ENCODE data around the gene WFDC10B. TPM values are rescaled to one million over a fixed set of nuclear protein-coding genes. Genes with fewer than 3 reads are reported as not detected.
"Not testable (repeated sequence)": the region's sequence is repeated elsewhere in the genome, so short reads cannot be mapped to it uniquely, and the experiment has no call there.

Gene WFDC10B
- total and polyA plus RNA-seq, 4 donors, result not detected

DNA sequence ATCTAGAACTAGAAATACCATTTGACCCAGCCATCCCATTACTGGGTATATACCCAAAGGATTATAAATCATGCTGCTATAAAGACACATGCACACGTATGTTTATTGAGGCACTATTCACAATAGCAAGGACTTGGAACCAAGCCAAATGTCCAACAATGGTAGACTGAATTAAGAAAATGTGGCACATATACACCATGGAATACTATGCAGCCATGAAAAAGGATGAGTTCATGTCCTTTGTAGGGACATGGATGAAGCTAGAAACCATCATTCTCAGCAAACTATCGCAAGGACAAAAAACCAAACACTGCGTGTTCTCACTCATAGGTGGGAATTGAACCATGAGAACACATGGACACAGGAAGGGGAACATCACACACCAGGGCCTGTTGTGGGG lies 47.8 kb downstream of the WFDC10B start:
- not testable (repeated sequence) for H3K27ac ChIP-seq (ENCODE audit: low read depth, low read length); H3K27me3 ChIP-seq (ENCODE audit: control insufficient read depth, insufficient read depth, low read length); H3K4me1 ChIP-seq (ENCODE audit: control insufficient read depth, insufficient read depth, low read length); H3K9me3 ChIP-seq (ENCODE audit: control insufficient read depth, insufficient read depth, low read length); DNase-seq (ENCODE audit: low read depth in 4 of 6, low spot score in 6 of 6); H3K36me3 ChIP-seq (ENCODE audit: control insufficient read depth, insufficient read depth, low read length); H3K4me3 ChIP-seq (ENCODE audit: low read depth, low read length)
- no CpG with 5 or more reads among the region's 3 CpGs for WGBS (ENCODE audit: insufficient coverage)

DNA sequence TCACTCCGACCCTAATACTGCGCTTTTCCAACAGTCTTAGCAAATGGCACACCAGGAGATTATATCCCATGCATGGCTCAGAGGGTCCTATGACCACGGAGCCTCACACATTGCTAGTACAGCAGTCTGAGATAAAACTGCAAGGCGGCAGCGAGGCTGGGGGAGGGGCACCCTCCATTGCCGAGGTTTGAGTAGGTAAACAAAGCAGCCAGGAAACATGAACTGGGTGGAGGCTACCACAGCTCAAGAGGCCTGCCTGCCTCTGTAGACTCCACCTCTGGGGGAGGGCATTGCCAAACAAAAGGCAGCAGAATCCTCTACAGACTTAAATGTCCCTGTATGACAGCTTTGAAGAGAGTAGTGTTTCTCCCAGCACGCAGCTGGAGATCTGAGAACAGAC lies 53.1 kb downstream of the WFDC10B start:
- not testable (repeated sequence) for H3K27me3 ChIP-seq (ENCODE audit: control insufficient read depth, insufficient read depth, low read length); H3K4me3 ChIP-seq (ENCODE audit: low read depth, low read length); DNase-seq (ENCODE audit: low read depth in 4 of 6, low spot score in 6 of 6); H3K9me3 ChIP-seq (ENCODE audit: control insufficient read depth, insufficient read depth, low read length); H3K4me1 ChIP-seq (ENCODE audit: control insufficient read depth, insufficient read depth, low read length); H3K27ac ChIP-seq (ENCODE audit: low read depth, low read length); H3K36me3 ChIP-seq (ENCODE audit: control insufficient read depth, insufficient read depth, low read length)
- WGBS (ENCODE audit: insufficient coverage), result 91% methylated on average over 7 of the region's 7 CpGs

DNA sequence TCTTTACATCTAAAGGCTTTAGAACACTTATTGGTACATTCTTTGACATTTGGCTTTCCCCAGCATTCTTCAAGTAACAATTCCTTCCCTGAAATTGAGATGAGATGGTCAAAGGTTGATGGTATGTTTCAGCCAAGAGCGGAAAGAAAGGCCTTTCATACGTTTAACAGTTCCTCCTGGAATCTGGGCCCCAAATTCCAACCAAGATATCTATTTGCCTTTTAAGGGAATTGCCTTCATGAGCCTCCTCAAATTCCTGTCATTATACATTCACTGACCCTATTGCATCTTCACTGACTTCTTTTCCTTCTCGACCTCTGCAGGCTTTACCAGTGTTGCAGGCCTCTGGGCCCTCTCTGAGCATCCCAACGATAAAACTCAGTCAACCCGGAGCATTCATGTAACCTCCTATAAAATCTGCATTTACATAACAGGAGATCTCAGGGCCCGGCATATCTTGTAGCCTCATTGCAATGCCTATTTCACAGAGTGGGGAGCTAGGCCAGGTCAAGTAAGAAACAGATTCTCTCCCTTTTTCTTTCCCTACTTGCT lies 55.4 kb downstream of the WFDC10B start:
- H3K4me3 ChIP-seq (ENCODE audit: low read depth, low read length), result no peak overlapping the region
- no peak overlapping the region for H3K27ac ChIP-seq (ENCODE audit: low read depth, low read length)
- H3K4me1 ChIP-seq (ENCODE audit: control insufficient read depth, insufficient read depth, low read length), result no peaks in the 10 kb centered on the region
- H3K27me3 ChIP-seq (ENCODE audit: control insufficient read depth, insufficient read depth, low read length), result no peaks in the 10 kb centered on the region
- WGBS (ENCODE audit: insufficient coverage), result 70% methylated on average over 5 of the region's 6 CpGs
- DNase-seq (ENCODE audit: low read depth in 4 of 6, low spot score in 6 of 6), result no peak
- H3K36me3 ChIP-seq (ENCODE audit: control insufficient read depth, insufficient read depth, low read length), result no peaks in the 10 kb centered on the region
- H3K9me3 ChIP-seq (ENCODE audit: control insufficient read depth, insufficient read depth, low read length), result no peaks in the 10 kb centered on the region

DNA sequence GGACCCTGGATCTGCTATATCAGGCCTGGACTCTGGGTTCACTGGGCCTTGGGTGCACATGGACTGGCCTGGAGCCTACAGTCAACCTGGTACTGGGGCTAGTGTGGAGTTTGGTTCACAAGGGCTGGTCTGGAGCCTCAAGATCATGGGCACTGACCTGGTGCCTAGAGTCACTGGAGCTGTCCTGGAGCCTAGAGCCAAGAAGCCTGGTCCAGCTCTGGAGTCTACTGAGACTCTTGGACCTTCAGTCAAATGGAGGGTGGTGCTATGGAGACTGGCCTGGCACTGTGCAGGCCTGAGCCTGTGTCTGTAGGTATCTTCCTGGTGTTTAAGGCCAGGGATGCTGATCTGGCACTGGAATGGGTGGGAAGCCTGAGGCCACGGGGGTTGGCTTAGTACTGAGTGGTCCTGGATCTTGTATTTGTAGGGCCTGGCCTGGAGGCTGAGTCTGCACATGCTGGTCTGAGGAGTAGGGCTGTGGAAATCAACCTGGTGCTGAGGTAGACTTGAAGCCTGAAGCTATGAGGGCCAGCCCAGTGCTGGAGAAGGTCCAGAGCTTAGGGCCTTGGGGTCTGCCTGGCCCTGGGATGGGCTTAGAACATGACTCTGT lies 57.3 kb downstream of the WFDC10B start:
- Histone ChIP-seq H3K4me3 (ENCODE audit: low read depth, low read length) (no peak overlapping the region), H3K36me3 (ENCODE audit: control insufficient read depth, insufficient read depth, low read length) (no peaks in the 10 kb centered on the region), H3K4me1 (ENCODE audit: control insufficient read depth, insufficient read depth, low read length) (no peaks in the 10 kb centered on the region), H3K9me3 (ENCODE audit: control insufficient read depth, insufficient read depth, low read length) (no peaks in the 10 kb centered on the region), H3K27ac (ENCODE audit: low read depth, low read length) (no peak overlapping the region), H3K27me3 (ENCODE audit: control insufficient read depth, insufficient read depth, low read length) (no peaks in the 10 kb centered on the region)
- no peak for DNase-seq (ENCODE audit: low read depth in 4 of 6, low spot score in 6 of 6)
- 80% methylated on average over 1 of the region's 1 CpG for WGBS (ENCODE audit: insufficient coverage)

DNA sequence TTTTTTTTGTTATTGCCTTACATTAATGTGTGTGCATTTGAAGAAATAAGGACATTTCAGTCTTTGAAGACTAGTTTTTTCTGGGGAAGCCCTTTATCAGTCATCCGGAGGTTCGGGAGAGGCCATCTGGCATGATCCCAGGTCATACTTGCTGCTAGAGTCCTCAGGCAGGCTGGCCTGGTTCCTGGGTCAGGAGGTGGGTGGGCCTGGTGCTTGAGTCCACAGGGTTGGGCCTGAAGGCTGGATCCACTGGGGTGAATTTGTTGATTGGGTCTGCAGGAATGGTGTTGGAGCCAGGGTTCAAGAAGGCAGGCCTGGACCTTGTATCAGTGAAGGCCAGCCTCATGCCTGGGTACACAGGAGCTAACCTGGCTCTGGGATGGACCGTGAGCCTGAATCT lies 57.9 kb downstream of the WFDC10B start:
- Histone ChIP-seq H3K36me3 (ENCODE audit: control insufficient read depth, insufficient read depth, low read length) (no peaks in the 10 kb centered on the region), H3K27ac (ENCODE audit: low read depth, low read length) (no peak overlapping the region), H3K4me3 (ENCODE audit: low read depth, low read length) (no peak overlapping the region), H3K27me3 (ENCODE audit: control insufficient read depth, insufficient read depth, low read length) (no peaks in the 10 kb centered on the region), H3K9me3 (ENCODE audit: control insufficient read depth, insufficient read depth, low read length) (no peaks in the 10 kb centered on the region), H3K4me1 (ENCODE audit: control insufficient read depth, insufficient read depth, low read length) (no peaks in the 10 kb centered on the region)
- no peak for DNase-seq (ENCODE audit: low read depth in 4 of 6, low spot score in 6 of 6)
- 87% methylated on average over 3 of the region's 3 CpGs for WGBS (ENCODE audit: insufficient coverage)

DNA sequence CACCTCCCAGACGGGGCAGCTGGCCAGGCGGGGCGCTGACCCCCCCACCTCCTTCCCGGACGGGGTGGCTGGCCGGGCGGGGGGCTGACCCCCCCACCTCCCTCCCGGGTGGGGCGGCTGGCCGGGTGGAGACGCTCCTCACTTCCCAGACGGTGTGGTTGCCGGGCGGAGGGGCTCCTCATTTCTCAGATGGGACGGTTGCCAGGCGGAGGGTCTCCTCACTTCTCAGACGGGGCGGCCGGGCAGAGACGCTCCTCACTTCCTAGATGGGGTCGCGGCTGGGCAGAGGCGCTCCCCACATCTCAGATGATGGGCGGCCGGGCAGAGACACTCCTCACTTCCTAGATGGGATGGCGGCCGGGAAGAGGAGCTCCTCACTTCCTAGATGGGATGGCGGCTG lies 59.0 kb downstream of the WFDC10B start:
- no CpG with 5 or more reads among the region's 28 CpGs for WGBS (ENCODE audit: insufficient coverage)
- H3K36me3 ChIP-seq (ENCODE audit: control insufficient read depth, insufficient read depth, low read length); H3K4me1 ChIP-seq (ENCODE audit: control insufficient read depth, insufficient read depth, low read length); DNase-seq (ENCODE audit: low read depth in 4 of 6, low spot score in 6 of 6); H3K27ac ChIP-seq (ENCODE audit: low read depth, low read length); H3K9me3 ChIP-seq (ENCODE audit: control insufficient read depth, insufficient read depth, low read length); H3K4me3 ChIP-seq (ENCODE audit: low read depth, low read length); H3K27me3 ChIP-seq (ENCODE audit: control insufficient read depth, insufficient read depth, low read length): not testable (repeated sequence)

DNA sequence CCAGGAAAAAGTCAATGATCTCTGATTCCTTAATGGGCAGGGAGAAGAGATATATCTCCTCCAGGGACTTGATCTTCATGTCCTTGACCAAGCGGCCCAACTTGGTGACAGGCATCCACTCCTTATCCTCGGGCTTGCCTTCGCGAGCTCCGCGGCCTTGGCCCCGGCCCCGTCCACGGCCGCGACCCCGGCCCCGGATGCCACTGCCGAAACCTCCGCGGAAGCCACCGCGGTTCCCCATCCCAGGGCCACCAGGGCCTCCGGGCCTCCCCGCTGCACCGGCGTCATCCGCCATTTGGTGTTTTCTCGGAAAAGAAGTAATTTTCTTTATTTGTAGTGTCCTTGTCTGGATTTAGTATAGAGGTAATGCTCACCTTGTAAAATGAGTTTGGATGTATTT lies 63.7 kb downstream of the WFDC10B start:
- H3K27ac ChIP-seq (ENCODE audit: low read depth, low read length); H3K4me3 ChIP-seq (ENCODE audit: low read depth, low read length); DNase-seq (ENCODE audit: low read depth in 4 of 6, low spot score in 6 of 6); H3K9me3 ChIP-seq (ENCODE audit: control insufficient read depth, insufficient read depth, low read length); H3K36me3 ChIP-seq (ENCODE audit: control insufficient read depth, insufficient read depth, low read length); H3K27me3 ChIP-seq (ENCODE audit: control insufficient read depth, insufficient read depth, low read length); H3K4me1 ChIP-seq (ENCODE audit: control insufficient read depth, insufficient read depth, low read length): not testable (repeated sequence)
- no CpG with 5 or more reads among the region's 24 CpGs for WGBS (ENCODE audit: insufficient coverage)

DNA sequence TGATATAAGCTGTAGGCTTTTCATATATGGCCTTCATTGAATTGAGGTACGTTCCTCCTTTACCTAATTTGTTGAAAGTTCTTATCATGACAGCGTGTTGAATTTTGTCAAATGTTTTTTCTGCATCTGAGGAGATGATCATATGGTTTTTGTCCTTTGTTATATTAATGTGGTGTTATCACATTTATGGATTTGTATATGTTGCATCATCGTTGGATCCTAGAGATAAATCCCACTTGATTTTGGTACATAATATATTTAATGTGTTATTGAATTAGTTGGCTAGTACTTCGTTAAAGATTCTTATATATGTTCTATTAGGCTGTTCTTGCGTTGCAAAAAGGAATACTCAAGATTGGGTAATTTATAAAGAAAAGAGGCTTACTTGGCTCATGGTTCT lies 65.1 kb downstream of the WFDC10B start:
- WGBS (ENCODE audit: insufficient coverage), result 100% methylated on average over 2 of the region's 5 CpGs

DNA sequence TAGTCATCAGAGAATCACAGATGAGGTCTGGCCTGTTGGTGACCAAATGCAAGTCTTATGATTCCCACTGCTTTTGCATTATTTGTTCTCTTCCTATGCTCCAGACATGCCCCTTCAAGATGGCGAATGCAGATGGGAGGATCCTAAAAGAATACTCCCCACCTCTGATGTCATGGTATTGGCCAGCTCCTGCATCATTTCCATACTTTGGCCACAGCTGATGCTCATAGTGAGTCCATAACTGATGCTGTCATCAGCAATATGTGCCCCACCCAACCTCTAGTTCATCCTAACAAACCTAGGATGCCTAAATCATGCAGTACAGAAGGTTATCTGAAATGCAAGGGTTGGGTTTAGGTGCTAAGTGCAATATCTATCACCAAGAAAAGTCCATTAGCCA lies 68.3 kb downstream of the WFDC10B start:
- WGBS (ENCODE audit: insufficient coverage), result 82% methylated on average over 1 of the region's 1 CpG
- no peaks in the 10 kb centered on the region for H3K9me3 ChIP-seq (ENCODE audit: control insufficient read depth, insufficient read depth, low read length)
- H3K4me1 ChIP-seq (ENCODE audit: control insufficient read depth, insufficient read depth, low read length), result no peaks in the 10 kb centered on the region
- no peak overlapping the region for H3K27ac ChIP-seq (ENCODE audit: low read depth, low read length)
- no peak overlapping the region for H3K4me3 ChIP-seq (ENCODE audit: low read depth, low read length)
- H3K36me3 ChIP-seq (ENCODE audit: control insufficient read depth, insufficient read depth, low read length), result no peaks in the 10 kb centered on the region
- no peaks in the 10 kb centered on the region for H3K27me3 ChIP-seq (ENCODE audit: control insufficient read depth, insufficient read depth, low read length)
- DNase-seq (ENCODE audit: low read depth in 4 of 6, low spot score in 6 of 6), result no peak

More for the DNA sequence above, 65.1 kb downstream of the WFDC10B start:
- no peaks in the 10 kb centered on the region for H3K4me1 ChIP-seq (ENCODE audit: control insufficient read depth, insufficient read depth, low read length)
- H3K27ac ChIP-seq (ENCODE audit: low read depth, low read length), result no peak overlapping the region
- H3K9me3 ChIP-seq (ENCODE audit: control insufficient read depth, insufficient read depth, low read length), result no peaks in the 10 kb centered on the region
- no peak overlapping the region for H3K4me3 ChIP-seq (ENCODE audit: low read depth, low read length)
- DNase-seq (ENCODE audit: low read depth in 4 of 6, low spot score in 6 of 6), result no peak
- H3K27me3 ChIP-seq (ENCODE audit: control insufficient read depth, insufficient read depth, low read length), result no peaks in the 10 kb centered on the region
- no peaks in the 10 kb centered on the region for H3K36me3 ChIP-seq (ENCODE audit: control insufficient read depth, insufficient read depth, low read length)
